Measurements from ENCODE around the gene CSRP1.

Gene CSRP1

DNA sequence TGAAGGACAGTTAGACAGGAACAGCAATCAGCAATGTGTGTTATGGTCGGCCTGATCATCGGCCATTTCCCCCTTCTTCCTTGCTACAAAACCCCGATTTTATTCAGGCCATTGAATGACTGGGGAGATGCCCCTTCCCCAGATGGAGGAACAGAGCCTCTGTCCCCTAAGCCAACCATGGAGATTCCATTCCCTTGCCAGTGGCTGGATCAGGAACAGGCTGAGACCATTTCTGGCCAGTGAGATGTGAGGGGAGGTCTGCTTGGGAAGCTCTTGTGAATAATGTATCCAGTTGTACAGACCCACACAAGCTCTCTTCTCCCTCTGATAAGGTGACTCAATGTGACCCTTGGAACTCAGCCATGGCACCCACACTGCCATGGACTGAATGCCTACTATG, 7.7 kb downstream of the CSRP1 start:
- DNase-seq (ENCODE audit: low spot score) = no peak
- Histone ChIP-seq H3K4me1 (ENCODE audit: insufficient read depth, poor library complexity, severe bottlenecking) (peaks cover 37% of the 10 kb centered on the region), H3K4me3 (ENCODE audit: severe bottlenecking) (no peak overlapping the region), H3K27me3 (ENCODE audit: insufficient read depth, poor library complexity, severe bottlenecking) (no peaks in the 10 kb centered on the region), H3K36me3 (ENCODE audit: low read depth) (peaks cover 75% of the 10 kb centered on the region), H3K27ac (ENCODE audit: poor library complexity, severe bottlenecking) (no peak overlapping the region), H3K9me3 (ENCODE audit: severe bottlenecking) (no peaks in the 10 kb centered on the region)
- TF ChIP-seq, protein P1, sequence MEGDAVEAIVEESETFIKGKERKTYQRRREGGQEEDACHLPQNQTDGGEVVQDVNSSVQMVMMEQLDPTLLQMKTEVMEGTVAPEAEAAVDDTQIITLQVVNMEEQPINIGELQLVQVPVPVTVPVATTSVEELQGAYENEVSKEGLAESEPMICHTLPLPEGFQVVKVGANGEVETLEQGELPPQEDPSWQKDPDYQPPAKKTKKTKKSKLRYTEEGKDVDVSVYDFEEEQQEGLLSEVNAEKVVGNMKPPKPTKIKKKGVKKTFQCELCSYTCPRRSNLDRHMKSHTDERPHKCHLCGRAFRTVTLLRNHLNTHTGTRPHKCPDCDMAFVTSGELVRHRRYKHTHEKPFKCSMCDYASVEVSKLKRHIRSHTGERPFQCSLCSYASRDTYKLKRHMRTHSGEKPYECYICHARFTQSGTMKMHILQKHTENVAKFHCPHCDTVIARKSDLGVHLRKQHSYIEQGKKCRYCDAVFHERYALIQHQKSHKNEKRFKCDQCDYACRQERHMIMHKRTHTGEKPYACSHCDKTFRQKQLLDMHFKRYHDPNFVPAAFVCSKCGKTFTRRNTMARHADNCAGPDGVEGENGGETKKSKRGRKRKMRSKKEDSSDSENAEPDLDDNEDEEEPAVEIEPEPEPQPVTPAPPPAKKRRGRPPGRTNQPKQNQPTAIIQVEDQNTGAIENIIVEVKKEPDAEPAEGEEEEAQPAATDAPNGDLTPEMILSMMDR (IDR thresholded peaks at IDR 0.05; ENCODE audit: poor library complexity, severe bottlenecking) = no peak
- no peak for ATAC-seq (ENCODE audit: low read depth)

DNA sequence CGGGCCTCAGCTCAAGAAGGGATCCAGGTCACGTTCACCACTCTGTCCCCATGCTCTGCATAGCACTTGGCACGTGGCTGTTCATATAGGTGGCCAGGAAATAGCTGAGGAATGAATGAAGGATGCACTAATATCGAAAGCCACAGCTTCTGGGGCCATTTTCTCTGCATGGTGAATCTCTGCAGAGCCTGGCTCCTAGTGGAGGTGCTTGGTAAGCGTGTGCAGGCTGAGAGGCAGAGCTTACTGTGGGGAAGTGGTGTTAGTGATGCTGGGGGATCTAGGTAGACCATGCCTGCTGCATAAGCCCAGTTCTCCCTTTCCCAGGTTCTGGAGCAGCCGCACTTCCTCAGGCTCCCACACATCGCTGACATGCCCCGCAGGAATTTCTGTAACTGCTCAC, 8.3 kb downstream of the CSRP1 start:
- DNase-seq (ENCODE audit: low spot score) = no peak
- no peak for ATAC-seq (ENCODE audit: low read depth)
- H3K36me3 ChIP-seq (ENCODE audit: low read depth) = peaks cover 75% of the 10 kb centered on the region
- H3K9me3 ChIP-seq (ENCODE audit: severe bottlenecking) = no peaks in the 10 kb centered on the region
- H3K4me1 ChIP-seq (ENCODE audit: insufficient read depth, poor library complexity, severe bottlenecking) = peaks cover 31% of the 10 kb centered on the region
- H3K27ac ChIP-seq (ENCODE audit: poor library complexity, severe bottlenecking) = no peak overlapping the region
- H3K27me3 ChIP-seq (ENCODE audit: insufficient read depth, poor library complexity, severe bottlenecking) = no peaks in the 10 kb centered on the region
- H3K4me3 ChIP-seq (ENCODE audit: severe bottlenecking) = no peak overlapping the region
- TF ChIP-seq, protein P1 (IDR thresholded peaks at IDR 0.05; ENCODE audit: poor library complexity, severe bottlenecking) = no peak

DNA sequence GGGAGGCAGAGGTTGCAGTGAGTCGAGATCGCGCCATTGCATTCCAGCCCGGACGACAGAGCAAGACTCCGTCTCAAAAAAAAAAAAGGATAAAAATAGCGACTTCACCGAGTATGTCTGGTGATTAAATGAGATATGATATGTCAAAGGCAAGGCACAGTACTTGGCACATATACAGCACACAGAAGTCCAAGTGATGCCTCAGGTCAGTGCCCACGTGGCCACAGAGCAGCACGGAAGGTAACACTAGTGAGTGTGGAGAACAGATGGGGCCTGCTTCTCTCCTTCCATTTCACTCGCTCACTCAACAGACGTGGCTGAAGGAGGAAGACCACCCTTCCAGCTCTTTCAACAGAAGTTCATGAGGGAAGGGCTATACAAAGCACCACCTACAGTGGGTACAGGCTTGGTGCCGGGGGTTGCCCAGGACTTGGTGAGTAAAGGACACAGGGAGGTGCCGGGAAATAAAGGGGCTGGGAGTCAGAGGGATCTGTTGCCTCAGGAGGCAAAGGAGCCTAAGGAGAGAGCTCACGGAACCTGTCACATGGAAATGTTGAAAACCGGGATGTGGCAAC, 8.9 kb downstream of the CSRP1 start:
- H3K27ac ChIP-seq (ENCODE audit: poor library complexity, severe bottlenecking) = no peak overlapping the region
- ATAC-seq (ENCODE audit: low read depth) = no peak
- TF ChIP-seq, protein P1 (IDR thresholded peaks at IDR 0.05; ENCODE audit: poor library complexity, severe bottlenecking) = no peak
- no peaks in the 10 kb centered on the region for H3K27me3 ChIP-seq (ENCODE audit: insufficient read depth, poor library complexity, severe bottlenecking)
- DNase-seq (ENCODE audit: low spot score) = no peak
- H3K4me1 ChIP-seq (ENCODE audit: insufficient read depth, poor library complexity, severe bottlenecking) = peaks cover 27% of the 10 kb centered on the region
- H3K9me3 ChIP-seq (ENCODE audit: severe bottlenecking) = no peaks in the 10 kb centered on the region
- H3K4me3 ChIP-seq (ENCODE audit: severe bottlenecking) = no peak overlapping the region
- peaks cover 78% of the 10 kb centered on the region for H3K36me3 ChIP-seq (ENCODE audit: low read depth)

DNA sequence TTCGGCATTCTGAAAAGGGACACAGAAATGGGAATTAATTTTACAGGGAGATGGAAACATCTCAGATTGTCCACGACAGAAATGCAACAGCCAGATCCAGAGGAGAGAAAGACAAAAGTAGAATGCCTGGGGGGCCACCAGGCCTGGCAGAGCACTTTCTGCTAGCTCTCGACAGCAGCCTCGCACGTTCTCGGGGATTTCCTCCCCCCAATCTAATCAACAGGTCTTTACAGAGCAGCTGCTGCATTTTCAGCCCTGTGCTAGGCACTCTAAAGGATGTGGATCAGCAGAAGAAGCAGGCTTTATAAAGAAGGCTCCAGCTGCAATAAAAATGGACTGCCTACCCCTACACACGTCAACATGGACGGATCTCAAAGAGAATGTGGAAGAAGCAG, 10.6 kb downstream of the CSRP1 start:
- Histone ChIP-seq H3K9me3 (ENCODE audit: severe bottlenecking) (no peaks in the 10 kb centered on the region), H3K4me1 (ENCODE audit: insufficient read depth, poor library complexity, severe bottlenecking) (peaks cover 17% of the 10 kb centered on the region), H3K4me3 (ENCODE audit: severe bottlenecking) (no peak overlapping the region), H3K27ac (ENCODE audit: poor library complexity, severe bottlenecking) (peak overlapping the region; percentile 47), H3K27me3 (ENCODE audit: insufficient read depth, poor library complexity, severe bottlenecking) (no peaks in the 10 kb centered on the region), H3K36me3 (ENCODE audit: low read depth) (peaks cover 78% of the 10 kb centered on the region)
- no peak for DNase-seq (ENCODE audit: low spot score)
- ATAC-seq (ENCODE audit: low read depth) = no peak
- TF ChIP-seq, protein P1 (IDR thresholded peaks at IDR 0.05; ENCODE audit: poor library complexity, severe bottlenecking) = no peak

DNA sequence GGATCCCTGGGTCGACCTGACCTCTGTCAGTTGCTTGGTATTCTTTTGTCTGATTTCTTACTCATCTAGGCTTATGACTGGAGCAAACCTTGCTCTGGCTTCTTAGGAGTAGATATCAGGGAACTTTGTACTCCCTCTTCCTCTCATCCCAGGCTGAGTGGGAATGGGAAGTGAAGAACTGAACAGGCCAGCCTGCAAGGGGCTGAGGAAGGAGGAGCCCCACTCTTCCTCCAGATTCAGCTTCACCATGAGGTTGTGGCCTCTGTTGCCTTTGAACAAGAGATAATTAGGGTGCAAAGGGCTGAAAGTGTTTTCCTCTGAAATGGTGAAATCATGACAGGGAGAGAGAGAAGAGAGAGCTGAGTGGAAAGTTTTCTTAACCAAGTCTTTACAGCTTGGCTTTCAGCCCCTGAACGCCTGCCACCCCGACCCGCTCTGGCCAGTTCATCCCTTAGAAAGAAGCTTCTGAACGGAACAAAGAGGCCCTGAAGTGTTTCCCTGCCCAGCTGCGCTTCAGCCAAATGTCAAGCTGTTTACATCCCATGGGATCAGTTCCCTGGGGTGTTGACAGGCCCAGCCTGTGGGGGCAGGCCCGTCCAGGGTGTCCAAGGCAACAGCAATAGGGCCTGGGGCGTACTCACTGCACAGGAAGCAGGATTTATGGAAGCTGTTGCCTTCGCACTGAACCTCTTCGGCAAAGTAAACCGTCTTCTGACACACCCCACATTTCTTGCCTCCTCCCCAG, 11.2 kb downstream of the CSRP1 start:
- ATAC-seq (ENCODE audit: low read depth) = peak; percentile 68
- Histone ChIP-seq H3K27me3 (ENCODE audit: insufficient read depth, poor library complexity, severe bottlenecking) (no peaks in the 10 kb centered on the region), H3K4me3 (ENCODE audit: severe bottlenecking) (no peak overlapping the region), H3K4me1 (ENCODE audit: insufficient read depth, poor library complexity, severe bottlenecking) (peaks cover 23% of the 10 kb centered on the region), H3K36me3 (ENCODE audit: low read depth) (peaks cover 75% of the 10 kb centered on the region), H3K9me3 (ENCODE audit: severe bottlenecking) (no peaks in the 10 kb centered on the region), H3K27ac (ENCODE audit: poor library complexity, severe bottlenecking) (peak overlapping the region; percentile 47)
- no peak for DNase-seq (ENCODE audit: low spot score)
- TF ChIP-seq, protein P1 (IDR thresholded peaks at IDR 0.05; ENCODE audit: poor library complexity, severe bottlenecking) = no peak
